Measurements from ENCODE around the gene TEX19.

The TEX19 gene, protein sequence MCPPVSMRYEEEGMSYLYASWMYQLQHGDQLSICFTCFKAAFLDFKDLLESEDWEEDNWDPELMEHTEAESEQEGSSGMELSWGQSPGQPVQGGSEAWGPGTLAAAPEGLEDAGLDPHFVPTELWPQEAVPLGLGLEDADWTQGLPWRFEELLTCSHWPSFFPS

GRCh38 chr17:82358465-82359350 is at the start of gene TEX19:
Gene TEX19 (plus strand): TSS chr17:82359247. CDS start chr17:82362151, 2,904 bp downstream.
- DNase-seq: no peak

GRCh38 chr17:82309656-82310570 is 49.1 kb upstream of the TEX19 start:
- DNase-seq: no peak

DNA sequence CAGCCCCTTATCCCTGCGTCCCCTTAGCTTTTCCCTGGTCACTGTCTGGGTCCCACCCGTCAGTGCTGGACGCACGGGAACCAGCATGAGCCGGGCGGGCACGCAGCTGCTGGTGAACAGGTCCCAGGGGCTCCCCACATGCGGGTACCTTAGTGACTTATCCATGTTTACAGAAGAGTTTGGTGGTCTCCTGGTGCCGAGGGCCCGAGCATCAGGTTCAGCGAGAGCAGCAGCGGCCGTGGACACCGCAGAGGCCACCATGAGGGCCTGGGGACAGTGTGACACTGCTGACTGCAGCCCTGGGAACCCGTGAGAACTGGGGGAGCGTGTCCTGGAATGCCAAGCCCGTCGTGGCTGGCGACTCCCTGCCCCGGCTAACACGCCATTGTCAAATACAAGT is 48.2 kb upstream of the TEX19 start:
- no peak for DNase-seq

DNA sequence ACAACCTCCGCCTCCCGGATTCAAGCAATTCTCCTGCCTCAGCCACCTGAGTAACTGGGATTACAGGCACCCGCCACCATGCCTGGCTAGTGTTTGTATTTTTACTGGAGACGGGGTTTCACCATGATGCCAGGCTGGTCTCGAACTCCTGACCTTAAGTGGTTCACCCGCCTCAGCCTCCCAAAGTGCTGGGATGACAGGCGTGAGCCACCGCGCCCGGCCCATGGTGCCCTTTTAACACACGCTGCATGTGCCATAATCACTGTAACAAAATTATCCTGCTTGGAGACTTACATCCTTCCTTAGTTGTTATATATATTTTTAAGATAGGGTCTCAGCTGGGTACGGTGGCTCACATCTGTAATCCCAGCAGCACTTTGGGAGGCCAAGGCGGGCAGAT is 47.1 kb upstream of the TEX19 start:
- DNase-seq: no peak

DNA sequence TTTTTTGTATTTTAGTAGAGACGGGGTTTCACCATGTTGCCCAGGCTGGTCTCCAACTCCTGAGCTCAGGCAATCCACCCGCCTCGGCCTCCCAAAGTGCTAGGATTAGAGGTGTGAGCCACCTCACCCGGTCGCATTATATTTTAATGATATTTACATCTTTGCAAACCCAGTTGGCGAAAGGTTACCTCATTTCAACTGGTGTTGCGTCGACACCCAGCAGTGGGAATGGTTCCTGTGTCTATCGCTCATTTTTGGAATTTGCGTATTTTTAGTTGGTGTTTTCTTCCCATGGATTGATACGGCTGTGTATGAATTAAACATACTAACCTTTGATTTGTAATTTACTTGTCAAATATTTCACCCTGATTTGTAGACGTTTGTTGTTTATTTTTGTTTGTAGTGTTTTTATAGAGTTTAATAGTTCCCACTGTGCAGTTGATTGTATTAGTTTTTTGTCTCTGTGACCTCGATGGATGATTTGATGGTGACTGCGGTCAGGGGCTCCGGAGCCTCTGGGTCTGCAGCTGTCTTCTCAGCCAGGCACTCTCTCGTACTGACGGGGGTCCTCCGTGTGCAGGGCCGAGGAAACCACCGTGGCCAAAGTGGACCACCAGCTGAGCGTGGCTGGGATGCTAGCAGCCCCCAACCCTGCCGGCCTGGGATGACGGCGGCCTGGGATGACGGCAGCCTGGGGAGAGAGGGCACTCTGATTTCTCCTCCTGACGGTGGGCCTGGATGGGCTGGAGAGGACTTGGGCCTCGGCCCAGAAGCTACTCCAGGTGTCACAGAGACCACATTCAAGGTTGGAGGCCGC is 45.6 kb upstream of the TEX19 start:
- DNase-seq: no peak

DNA sequence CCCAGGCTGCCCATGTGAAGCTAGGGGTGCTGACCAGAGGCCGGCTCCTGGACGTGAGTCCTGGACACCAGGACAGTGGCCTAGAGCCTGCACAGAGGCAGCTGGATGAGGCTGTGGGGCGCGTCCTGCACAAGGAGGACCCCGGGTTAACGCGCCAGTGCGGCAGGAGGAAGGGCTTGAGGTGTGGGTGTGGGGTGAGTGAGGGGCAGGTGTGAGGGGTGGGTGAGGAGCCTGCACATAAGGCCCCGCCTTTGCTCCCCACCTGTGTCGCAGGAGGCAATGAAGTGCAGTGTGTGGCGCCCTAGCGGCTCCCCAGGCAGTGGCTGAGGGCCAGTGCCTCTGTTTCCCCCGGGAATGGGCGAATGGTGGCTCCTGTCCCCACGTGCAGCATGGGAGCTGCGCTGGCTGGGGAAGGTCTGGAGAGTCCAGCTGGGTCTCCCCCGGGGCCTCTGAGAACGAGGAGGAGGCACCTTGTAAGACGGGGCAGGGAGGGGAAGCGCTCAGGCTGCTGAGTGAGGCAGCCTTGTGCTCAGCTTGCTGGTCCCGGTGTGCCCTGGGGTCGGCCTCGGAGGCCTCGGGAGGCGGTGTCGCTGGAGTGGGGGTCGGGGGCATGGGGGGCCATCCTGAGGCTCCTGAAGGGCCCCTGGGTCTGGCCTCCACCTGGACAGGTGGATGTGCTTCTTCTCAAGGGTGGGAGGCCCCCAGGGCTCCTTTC is 44.9 kb upstream of the TEX19 start:
- no peak for DNase-seq

GRCh38 chr17:82314727-82315605 is 44.1 kb upstream of the TEX19 start:
- peak in 2 of 3 donors; percentile 49 to 53 for DNase-seq

- peak in 2 of 3 donors; percentile 30 to 59 for DNase-seq
These were observed 43.2 kb upstream of the TEX19 start for GRCh38 chr17:82315703-82316358.

- no peak for DNase-seq
These were observed 42.2 kb upstream of the TEX19 start for GRCh38 chr17:82316651-82317393.

- no peak for DNase-seq
These were observed 41.5 kb upstream of the TEX19 start, which contains the start of gene CD7 for GRCh38 chr17:82317394-82318168. Gene CD7 (minus strand): TSS chr17:82317608. CDS start chr17:82317495, 113 bp downstream.

GRCh38 chr17:82318169-82318498 is 40.9 kb upstream of the TEX19 start:
- no peak for DNase-seq

DNA sequence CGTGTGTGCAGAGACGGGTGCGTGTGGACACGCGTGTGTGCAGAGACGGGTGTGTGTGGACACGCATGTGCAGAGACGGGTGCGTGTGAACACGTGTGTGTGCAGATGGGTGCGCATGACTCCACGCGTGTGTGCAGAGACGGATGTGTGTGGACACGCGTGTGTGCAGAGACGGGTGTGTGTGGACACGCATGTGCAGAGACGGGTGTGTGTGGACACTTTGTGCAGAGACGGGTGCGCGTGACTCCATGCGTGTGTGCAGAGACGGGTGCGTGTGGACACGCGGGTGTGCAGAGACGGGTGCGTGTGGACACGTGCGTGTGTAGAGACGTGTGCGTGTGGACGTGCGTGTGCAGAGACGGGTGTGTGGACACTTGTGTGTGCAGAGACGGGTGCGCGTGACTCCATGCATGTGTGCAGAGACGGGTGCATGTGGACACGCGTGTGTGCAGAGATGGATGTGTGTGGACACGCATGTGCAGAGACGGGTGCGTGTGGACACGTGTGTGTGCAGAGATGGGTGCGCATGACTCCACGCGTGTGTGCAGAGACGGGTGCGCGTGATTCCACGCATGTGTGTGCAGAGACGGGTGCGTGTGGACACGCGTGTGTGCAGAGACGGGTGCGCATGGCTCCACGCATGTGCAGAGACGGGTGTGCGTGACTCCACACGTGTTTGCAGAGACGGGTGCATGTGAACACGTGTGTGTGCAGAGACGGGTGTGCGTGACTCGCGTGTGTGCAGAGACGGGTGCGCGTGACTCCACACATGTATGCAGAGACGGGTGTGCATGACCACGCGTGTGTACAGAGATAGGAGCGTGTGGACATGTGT is 40.1 kb upstream of the TEX19 start:
- no peak for DNase-seq

- no peak for DNase-seq
These were observed 39.4 kb upstream of the TEX19 start for GRCh38 chr17:82319619-82320062.

DNA sequence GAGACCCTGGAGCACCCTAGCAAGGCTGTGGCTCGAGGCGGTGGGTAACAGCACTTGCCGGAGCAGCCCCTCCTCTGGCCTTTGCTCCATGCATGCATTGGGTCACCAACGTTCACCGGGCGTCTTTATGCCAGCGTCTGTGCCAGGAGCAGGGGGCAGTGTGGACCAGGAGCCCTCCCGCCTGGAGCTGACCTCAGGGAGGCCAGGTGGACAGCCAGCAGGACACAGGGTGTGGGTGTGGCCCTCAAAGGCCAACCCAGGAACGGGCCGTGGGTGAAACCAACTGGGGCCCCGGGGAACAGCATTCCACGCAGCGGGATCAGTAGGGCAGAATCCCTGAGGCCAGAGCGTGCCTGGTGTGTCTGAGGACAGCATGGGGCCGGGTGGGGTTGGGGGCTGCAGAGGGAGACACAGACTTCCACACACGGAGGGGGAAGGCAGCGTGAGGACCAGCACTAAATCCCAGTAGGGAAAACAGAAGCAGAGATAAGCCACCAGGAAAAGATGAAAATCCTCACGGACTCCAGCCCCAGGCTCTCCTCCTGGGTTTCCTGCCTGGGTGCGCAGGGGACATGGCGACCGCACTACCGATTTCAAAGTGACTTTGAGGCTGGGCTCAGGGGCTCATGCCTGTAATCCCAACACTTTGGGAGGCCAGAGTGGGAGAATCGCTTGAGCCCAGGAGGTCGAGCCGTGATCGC is 38.8 kb upstream of the TEX19 start:
- DNase-seq: no peak

DNA sequence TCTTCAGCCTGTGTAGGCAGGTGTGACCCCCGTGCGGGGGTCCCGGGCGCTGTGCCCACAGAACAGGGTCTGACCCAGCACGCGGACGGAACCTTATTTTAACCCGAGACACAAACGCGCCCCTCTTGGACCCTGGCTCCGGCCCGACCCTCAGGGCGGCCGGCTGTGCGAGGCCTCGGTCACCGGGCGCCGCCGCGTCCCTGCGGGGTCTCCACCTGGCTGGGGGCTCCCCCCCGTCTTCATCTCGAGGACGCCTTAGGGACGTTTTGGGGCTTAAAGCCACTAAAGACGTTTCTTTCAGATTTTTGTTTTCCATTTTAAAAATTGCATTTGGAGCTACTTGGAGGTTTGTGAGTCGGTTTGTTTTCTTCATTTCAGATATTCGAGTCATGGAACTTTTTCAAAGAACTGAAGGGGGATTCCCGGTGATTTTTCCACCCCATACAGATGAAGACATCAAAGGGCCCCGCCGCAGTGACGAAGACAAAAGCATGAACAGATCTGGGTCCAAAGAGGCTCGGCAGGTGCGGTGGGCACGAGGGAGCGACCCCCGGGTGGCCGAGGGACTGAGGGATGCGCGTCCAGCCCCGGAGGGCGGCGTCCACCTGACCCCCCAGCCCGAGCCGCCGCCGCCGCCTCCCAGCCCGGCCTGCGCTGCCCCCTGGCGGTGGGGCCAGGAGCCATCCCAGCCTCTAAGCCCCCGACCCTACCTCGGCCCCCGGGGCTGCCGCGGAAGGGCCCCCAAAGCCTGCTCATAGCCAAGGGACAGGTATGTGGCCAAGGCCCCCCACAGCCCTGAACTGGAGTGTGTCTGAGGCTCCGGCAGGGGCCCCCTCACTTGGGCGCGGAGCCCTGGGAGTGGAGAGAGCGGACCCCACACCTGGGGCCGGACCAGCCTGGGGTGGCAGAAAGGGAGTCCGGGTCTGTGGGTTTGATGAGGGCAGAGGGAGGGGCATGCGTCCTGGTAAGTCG is 37.8 kb upstream of the TEX19 start:
- peak; percentile 75 to 84 (median 80) for DNase-seq

Data from suppressor macrophage treated with lipopolysaccharide for 1 hour (primary cell).